Mesendoderm (in vitro differentiated cells): ENCODE results near the gene RAB17.

Experiments used
- DNase-seq: peaks from one replicate; pipeline ENCODE4 v3.0.0; 2013
- H2AK5ac ChIP-seq: 2 replicates; pipeline ENCODE4 v1.6.1; 2013; ENCODE audit warnings: low read length, inconsistent platforms
- H2BK120ac ChIP-seq: 2 replicates; pipeline ENCODE4 v1.6.1; 2013; ENCODE audit warnings: low read depth, mild to moderate bottlenecking, low read length, moderate library complexity, mixed read lengths
- H2BK15ac ChIP-seq: replicated peaks from 2 replicates; pipeline ENCODE4 v1.6.1; 2013; ENCODE audit warnings: low read depth, mild to moderate bottlenecking, moderate library complexity
- H2BK5ac ChIP-seq: 2 replicates; pipeline ENCODE4 v1.6.1; 2013; ENCODE audit warnings: low read length, inconsistent platforms
- H3K18ac ChIP-seq: 2 replicates; pipeline ENCODE4 v1.6.1; 2013; ENCODE audit warnings: mild to moderate bottlenecking, low read length, mixed read lengths
- H3K23ac ChIP-seq: one replicate; pipeline ENCODE4 v1.6.1; 2013; ENCODE audit warnings: low read length
- H3K27ac ChIP-seq: 2 replicates; pipeline ENCODE4 v1.5.1; 2013; ENCODE audit warnings: low read depth, mild to moderate bottlenecking, inconsistent platforms, low read length, moderate library complexity
- H3K27me3 ChIP-seq: 2 replicates; pipeline ENCODE4 v1.6.1; 2013; ENCODE audit warnings: low read length, control low read depth, mild to moderate bottlenecking, inconsistent platforms; ENCODE audit not compliant: insufficient read depth, poor library complexity
- H3K36me3 ChIP-seq: 2 replicates; pipeline ENCODE4 v1.6.1; 2013; ENCODE audit warnings: low read length, inconsistent platforms; ENCODE audit not compliant: control insufficient read depth, insufficient read depth
- H3K4ac ChIP-seq: one replicate; pipeline ENCODE4 v1.6.1; 2013; ENCODE audit warnings: low read depth, mild to moderate bottlenecking, low read length, moderate library complexity
- H3K4me1 ChIP-seq: 2 replicates; pipeline ENCODE4 v1.6.1; 2013; ENCODE audit warnings: low read depth, low read length, inconsistent platforms; ENCODE audit not compliant: control insufficient read depth
- H3K4me2 ChIP-seq: 2 replicates; pipeline ENCODE4 v1.6.1; 2013; ENCODE audit warnings: low read length
- H3K4me3 ChIP-seq: 2 replicates; pipeline ENCODE4 v1.5.1; 2013; ENCODE audit warnings: mild to moderate bottlenecking, low read length
- H3K56ac ChIP-seq: one replicate; pipeline ENCODE4 v1.6.1; 2013; ENCODE audit warnings: low read length
- H3K79me1 ChIP-seq: 2 replicates; pipeline ENCODE4 v1.6.1; 2013; ENCODE audit warnings: low read length, inconsistent platforms
- H3K79me2 ChIP-seq: 2 replicates; pipeline ENCODE4 v1.6.1; 2013; ENCODE audit warnings: mild to moderate bottlenecking, low read length; ENCODE audit not compliant: control insufficient read depth, insufficient read depth
- H3K9ac ChIP-seq: 2 replicates; pipeline ENCODE4 v1.6.1; 2013; ENCODE audit warnings: low read length, inconsistent platforms
- H4K5ac ChIP-seq: one replicate; pipeline ENCODE4 v1.6.1; 2013; ENCODE audit warnings: low read length
- H4K8ac ChIP-seq: one replicate; pipeline ENCODE4 v1.6.1; 2013; ENCODE audit warnings: low read depth, mild to moderate bottlenecking, control low read depth, low read length, moderate library complexity
- WGBS: extraction: QIAGEN DNeasy Blood & Tissue Kit; methylation state at CpG from one replicate; pipeline ENCODE4 v1.1.7; 2013; ENCODE audit warnings: low lambda C conversion rate, missing lambda C conversion rate; ENCODE audit not compliant: insufficient coverage; ENCODE audit errors: extremely low coverage; 5-methylcytosine and 5-hydroxymethylcytosine counted together

RAB17 gene

DNA sequence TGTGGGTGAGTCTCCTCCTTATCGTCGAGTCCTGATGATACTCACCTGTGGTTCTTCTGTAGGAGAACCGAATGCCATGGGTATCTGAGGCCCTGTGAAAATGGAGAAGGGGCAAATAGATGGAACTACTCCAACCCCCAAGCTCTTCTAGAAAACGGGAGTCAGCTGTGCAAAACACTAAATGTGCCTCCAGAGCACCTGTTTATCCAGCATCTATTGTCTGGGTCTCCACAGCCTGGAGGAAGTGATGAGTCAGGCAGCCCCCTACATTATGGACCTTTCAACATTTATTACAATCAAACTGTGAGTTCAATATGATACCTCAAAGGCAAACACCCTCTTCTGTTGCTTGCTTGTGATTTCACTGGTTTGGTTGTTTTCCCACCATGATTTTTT is 27.1 kb upstream of the RAB17 start:
- Histone ChIP-seq H3K27ac (no peak overlapping the region), H3K4me3 (no peak overlapping the region), H4K5ac (no peak overlapping the region), H2BK5ac (no peak overlapping the region), H3K4me1 (peaks cover 27% of the 10 kb centered on the region), H2BK120ac (no peak overlapping the region), H4K8ac (no peak overlapping the region), H3K27me3 (no peaks in the 10 kb centered on the region), H3K36me3 (no peaks in the 10 kb centered on the region), H3K9ac (no peak overlapping the region), H2AK5ac (no peak overlapping the region), H2BK15ac (no peak overlapping the region), H3K18ac (no peak overlapping the region), H3K56ac (peak overlapping the region; percentile 0), H3K79me2 (no peaks in the 10 kb centered on the region), H3K4ac (no peak overlapping the region), H3K23ac (no peak overlapping the region), H3K4me2 (no peak overlapping the region), H3K79me1 (no peaks in the 10 kb centered on the region)
- DNase-seq: no peak
- WGBS: no CpG with 5 or more reads among the region's 4 CpGs

DNA sequence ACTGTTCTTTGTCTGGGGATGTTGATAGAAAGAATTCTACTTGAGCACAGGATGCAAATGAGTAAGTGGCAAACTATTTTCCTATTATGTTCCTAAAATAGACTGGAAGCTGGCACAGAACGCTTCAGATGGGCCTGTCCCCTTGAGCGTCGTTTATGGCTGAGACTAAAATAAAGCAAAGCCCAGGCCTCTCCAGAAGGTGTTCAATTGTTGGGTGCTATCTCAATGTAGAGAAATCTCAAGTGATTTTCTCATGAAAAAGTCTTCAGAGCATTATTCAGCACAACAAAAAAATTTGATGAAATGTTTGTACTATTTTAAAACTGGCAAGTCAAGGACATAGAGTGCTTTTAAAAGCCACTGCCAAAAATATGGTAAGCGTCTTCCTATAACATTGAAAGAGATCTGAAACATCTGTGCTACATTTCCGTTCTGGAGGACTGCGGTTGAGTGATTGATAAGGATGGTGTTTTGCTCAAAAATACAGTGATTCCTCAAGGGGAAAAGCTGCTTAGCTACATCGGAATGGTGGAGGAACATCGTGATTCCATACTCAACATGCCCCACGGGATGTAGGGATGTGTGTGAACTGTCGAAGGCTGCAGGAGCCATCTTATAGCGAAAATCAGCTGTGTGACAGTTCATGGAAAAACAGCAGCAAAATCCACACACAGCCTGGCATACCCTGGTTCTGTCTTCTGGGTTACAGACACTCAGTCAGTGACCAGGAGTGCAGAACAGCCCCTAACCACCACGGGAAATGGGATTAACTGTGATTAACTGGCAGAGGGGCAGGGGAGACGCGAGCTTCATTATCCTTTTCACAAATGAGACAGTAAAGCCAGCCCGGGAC is 26.4 kb upstream of the RAB17 start:
- H3K4me3 ChIP-seq: no peak overlapping the region
- no CpG with 5 or more reads among the region's 15 CpGs for WGBS

DNA sequence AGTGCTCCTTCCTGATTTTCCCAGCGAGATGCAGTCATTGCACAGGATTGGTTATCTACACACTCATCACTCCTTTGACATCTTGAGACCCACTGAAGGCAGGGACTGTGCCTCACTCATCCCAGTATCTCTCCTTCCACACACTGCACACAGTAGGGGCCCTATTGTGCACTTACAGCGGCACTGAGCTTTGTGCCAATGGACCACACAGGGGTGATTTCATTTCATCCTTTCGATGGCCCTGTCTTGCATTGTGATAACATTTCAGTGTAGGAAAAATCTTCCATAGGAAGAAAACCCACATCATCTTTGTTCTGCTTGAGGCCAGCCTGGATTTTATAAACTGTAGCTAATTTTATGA is 25.8 kb upstream of the RAB17 start:
- Histone ChIP-seq H4K5ac (no peak overlapping the region), H2BK5ac (peak overlapping the region; percentile 19), H3K4ac (no peak overlapping the region), H2AK5ac (no peak overlapping the region), H4K8ac (no peak overlapping the region), H3K36me3 (no peaks in the 10 kb centered on the region), H3K9ac (no peak overlapping the region), H3K79me2 (no peaks in the 10 kb centered on the region), H3K56ac (no peak overlapping the region), H3K4me3 (no peak overlapping the region), H3K4me2 (no peak overlapping the region), H2BK15ac (no peak overlapping the region), H3K18ac (no peak overlapping the region), H3K23ac (no peak overlapping the region), H3K27me3 (no peaks in the 10 kb centered on the region), H3K4me1 (peaks cover 29% of the 10 kb centered on the region), H3K79me1 (no peaks in the 10 kb centered on the region), H2BK120ac (no peak overlapping the region), H3K27ac (no peak overlapping the region)
- DNase-seq: no peak
- WGBS: no CpG with 5 or more reads among the region's 3 CpGs

More for the DNA sequence above, 26.4 kb upstream of the RAB17 start:
- H3K23ac ChIP-seq: no peak overlapping the region
- H3K4ac ChIP-seq: peak overlapping the region; percentile 63
- no peaks in the 10 kb centered on the region for H3K79me1 ChIP-seq
- no peak overlapping the region for H3K4me2 ChIP-seq
- H4K5ac ChIP-seq: no peak overlapping the region
- no peak overlapping the region for H2BK120ac ChIP-seq
- no peak overlapping the region for H3K9ac ChIP-seq
- H2BK15ac ChIP-seq: no peak overlapping the region
- H3K18ac ChIP-seq: no peak overlapping the region
- H3K4me1 ChIP-seq: peaks cover 29% of the 10 kb centered on the region
- H3K27me3 ChIP-seq: no peaks in the 10 kb centered on the region
- no peaks in the 10 kb centered on the region for H3K79me2 ChIP-seq
- H3K27ac ChIP-seq: no peak overlapping the region
- no peak overlapping the region for H4K8ac ChIP-seq
- no peak overlapping the region for H2AK5ac ChIP-seq
- H2BK5ac ChIP-seq: no peak overlapping the region
- H3K36me3 ChIP-seq: no peaks in the 10 kb centered on the region
- no peak for DNase-seq
- H3K56ac ChIP-seq: peak overlapping the region; percentile 0

DNA sequence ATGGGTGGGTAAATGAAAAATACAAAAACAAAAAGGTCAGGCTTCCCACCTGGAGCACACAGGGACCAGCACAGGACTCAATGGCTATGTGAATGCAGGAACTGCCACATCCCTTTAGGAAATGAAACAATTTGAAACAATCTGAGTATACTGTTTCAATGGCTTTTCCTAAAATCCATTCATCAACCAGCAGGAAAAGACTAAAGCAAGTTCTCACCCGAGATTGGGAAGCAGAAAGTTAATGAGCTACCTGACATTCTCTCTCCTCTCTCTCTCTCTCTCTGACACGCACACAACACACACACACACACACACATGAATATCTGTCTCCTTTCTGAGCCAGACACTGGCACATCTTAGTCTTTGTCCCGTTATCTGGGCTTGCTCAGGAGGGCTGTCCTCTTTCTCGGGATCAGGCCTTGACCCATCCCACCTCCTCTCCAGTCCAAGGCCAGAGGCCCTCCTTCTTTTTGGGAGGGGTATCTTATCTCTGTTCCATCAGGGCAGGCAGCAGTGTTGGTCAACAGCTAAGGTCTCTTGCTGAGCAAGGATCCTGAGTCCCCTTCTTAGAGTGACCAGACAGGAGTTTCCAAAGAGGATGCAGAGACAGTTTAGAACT is 25.2 kb upstream of the RAB17 start:
- Histone ChIP-seq H3K36me3 (no peaks in the 10 kb centered on the region), H3K18ac (peak overlapping the region; percentile 95), H4K5ac (no peak overlapping the region), H3K23ac (no peak overlapping the region), H4K8ac (no peak overlapping the region), H2AK5ac (peak overlapping the region; percentile 71), H3K27me3 (no peaks in the 10 kb centered on the region), H3K56ac (peak overlapping the region; percentile 76), H2BK120ac (peak overlapping the region; percentile 83), H3K4me1 (peaks cover 29% of the 10 kb centered on the region), H3K4ac (peak overlapping the region; percentile 99), H2BK5ac (peak overlapping the region; percentile 56), H3K27ac (peak overlapping the region; percentile 93), H3K79me2 (no peaks in the 10 kb centered on the region), H3K4me3 (no peak overlapping the region), H3K79me1 (no peaks in the 10 kb centered on the region), H2BK15ac (no peak overlapping the region), H3K9ac (no peak overlapping the region), H3K4me2 (no peak overlapping the region)
- WGBS: no CpG with 5 or more reads among the region's 4 CpGs
- DNase-seq: no peak

DNA sequence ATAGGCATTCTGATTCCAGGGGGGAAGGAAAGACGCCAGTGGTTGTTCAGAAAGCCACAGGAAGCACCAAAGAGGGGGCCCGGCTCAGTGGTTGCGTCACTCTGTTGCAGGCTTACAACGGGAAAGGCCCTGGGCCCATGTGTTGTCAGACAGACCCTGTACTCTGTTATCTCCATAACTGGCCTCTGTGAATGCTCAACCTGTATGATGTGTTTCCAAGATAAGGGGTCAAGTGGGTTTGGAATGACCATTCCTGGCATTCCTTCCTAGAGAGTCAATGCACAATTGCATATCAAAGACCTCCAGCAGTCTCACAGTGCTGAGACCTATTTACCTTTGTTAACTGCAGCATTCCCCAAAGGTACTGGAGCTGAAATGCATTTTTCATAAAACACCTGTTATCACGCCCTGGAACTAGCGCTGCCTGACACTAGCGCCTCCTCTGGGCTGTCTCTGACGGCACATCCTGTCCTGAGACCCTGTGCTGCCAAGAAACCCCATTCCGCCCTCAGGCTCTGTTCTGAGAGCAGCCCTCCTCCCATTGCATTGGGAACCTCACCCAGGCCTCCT is 23.7 kb upstream of the RAB17 start:
- peak overlapping the region; percentile 95 for H3K18ac ChIP-seq
- no peak overlapping the region for H3K9ac ChIP-seq
- peak overlapping the region; percentile 83 for H2BK120ac ChIP-seq
- H3K27me3 ChIP-seq: no peaks in the 10 kb centered on the region
- peak overlapping the region; percentile 85 for H3K4ac ChIP-seq
- H3K4me2 ChIP-seq: no peak overlapping the region
- no peaks in the 10 kb centered on the region for H3K79me1 ChIP-seq
- no CpG with 5 or more reads among the region's 9 CpGs for WGBS
- no peak overlapping the region for H3K4me3 ChIP-seq
- H2AK5ac ChIP-seq: no peak overlapping the region
- peak; percentile 100 for DNase-seq
- H3K4me1 ChIP-seq: peaks cover 29% of the 10 kb centered on the region
- peak overlapping the region; percentile 93 for H3K27ac ChIP-seq
- H4K5ac ChIP-seq: no peak overlapping the region
- H3K36me3 ChIP-seq: no peaks in the 10 kb centered on the region
- H3K56ac ChIP-seq: peak overlapping the region; percentile 77
- H2BK5ac ChIP-seq: peak overlapping the region; percentile 86
- no peak overlapping the region for H3K23ac ChIP-seq
- H2BK15ac ChIP-seq: no peak overlapping the region
- H4K8ac ChIP-seq: peak overlapping the region; percentile 98
- H3K79me2 ChIP-seq: no peaks in the 10 kb centered on the region
